Activated CD4-positive, alpha-beta T cell treated with anti-CD3 and anti-CD28 coated beads for 4 hours (primary cell): ENCODE results near the gene KIF16B.
A peak's percentile ranks its signal among the peaks of the same experiment; 100 is the strongest.

Source experiments
- DNase-seq, 2 donors: peaks; one replicate each; pipeline ENCODE4 v3.0.0-alpha.2; 2020

KIF16B gene

DNA sequence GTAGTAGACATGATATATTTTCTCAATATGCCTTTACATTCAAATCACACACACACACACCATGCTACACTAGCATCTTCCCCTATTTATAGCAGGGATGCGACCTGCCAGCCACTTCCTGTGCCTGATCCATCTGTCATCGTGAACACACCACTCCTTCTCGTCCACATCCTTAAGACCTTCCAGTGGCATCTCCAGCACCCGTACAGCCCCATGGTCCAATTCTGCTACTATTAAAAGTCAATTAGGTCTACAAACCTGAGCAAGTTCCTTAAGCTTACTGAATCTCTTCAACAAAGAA is 54.5 kb downstream of the KIF16B start:
- DNase-seq: no peak

DNA sequence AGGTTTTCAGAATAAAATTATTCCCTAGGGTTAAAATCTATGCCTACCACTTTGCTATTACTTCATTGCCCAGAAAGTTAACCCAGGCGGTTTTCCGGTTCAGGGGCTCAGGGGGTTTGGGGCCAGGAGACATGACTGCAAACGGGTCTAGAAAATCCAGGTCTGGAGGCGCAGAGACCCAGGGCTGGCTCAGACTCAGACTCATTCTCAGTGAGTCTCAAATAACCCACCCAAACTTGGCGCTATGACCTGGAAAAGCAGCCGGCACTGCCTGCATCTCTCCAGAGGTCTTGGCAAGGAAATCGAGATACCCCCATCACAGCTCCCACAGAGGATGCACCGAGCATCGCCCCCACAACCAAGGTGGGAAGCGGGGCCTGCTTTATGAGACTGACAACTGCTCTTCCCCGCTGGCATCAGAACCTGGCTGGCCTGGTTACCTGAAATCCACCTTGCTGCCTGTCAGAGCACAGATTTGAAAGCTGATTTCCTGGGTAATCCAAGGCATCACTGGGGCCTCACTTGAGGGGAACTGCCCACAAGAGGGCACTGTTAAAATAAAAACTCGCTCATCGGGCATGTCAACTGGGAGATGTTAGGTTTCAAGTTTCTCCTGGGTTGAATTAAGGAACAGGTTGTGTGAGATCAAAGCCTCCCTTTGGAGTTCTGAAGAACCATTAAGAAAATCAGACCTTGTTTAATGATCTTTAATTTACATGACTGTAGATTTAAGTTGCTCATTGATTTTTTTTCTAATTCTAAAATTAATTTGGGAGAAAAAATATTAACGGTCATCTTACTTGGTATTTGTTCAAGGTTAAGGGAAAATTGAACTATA is 55.1 kb downstream of the KIF16B start:
- peak in 1 of 2 donors; percentile 9 for DNase-seq

DNA sequence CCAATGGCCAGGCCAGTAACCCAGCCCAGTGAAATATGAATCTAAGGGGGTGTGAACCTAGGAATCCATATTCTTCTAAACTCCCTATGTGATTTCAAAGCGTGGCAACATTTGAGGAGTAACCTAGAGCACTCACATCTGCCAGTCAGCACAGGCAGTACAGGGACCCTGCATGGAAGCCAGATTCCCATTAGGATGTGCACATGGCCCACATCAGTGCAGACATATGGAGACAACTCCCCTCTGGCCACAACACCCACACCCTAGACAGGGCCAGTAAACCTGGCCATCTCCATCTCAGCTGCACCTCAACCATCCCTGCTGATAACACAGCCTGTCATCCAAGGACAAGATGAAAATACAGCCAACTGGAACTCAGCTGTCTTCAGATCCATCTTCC is 56.5 kb downstream of the KIF16B start:
- no peak for DNase-seq

DNA sequence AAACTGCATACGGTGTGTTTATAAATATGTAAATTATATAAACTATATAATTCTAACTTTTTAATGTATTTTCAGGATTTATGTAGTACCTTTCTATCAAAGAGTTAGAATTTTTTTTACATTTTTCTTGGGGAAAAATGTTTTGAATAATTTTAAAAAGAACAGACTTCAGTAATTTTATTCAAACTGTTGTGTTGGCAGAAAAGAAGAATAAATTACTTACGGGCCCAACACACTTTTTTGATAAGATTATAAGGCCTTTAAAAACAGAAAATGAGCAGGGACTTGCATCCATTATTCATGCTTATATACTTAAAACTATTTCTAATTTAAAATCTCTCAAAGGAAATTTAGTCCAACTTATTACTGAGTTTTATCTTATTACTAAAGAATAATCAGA is 58.2 kb downstream of the KIF16B start:
- no peak for DNase-seq

DNA sequence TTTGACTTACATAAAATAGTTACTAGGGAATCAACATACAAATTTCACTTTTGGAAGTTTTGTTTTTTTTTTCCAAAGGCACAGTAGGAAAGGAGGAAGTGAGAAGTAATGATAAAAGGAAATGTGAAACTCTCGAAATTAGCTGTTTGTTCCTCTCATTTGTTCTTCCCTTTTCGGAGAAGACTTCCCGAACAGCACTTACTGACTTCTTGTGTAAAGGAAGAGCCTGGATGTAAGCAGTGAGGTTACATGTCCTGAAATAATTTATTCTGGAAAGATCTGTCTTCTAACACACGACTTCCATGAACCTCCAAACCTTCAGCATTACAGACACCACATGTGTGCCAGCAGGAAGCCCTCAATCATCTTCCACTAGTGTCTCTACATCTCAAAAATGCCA is 59.1 kb downstream of the KIF16B start:
- no peak for DNase-seq

DNA sequence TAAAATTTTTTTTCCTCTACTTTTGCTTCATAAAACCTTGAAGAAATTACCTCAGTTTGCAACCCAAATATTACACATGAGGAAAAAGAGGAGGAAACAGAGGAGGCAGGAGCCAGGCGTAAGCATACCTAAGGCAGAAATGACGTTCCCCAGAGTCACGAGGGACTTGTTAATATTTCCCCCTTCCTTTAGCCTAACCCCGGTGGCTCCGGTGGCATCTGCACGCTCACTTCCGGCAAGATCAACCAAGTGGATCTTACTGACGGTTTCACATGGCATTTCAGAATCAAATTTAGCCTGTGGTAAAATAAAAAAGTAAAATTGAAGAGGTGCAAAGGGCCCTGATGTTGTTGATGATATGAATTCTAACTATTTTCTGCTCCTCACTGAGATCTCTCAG is 67.4 kb downstream of the KIF16B start:
- DNase-seq: no peak

DNA sequence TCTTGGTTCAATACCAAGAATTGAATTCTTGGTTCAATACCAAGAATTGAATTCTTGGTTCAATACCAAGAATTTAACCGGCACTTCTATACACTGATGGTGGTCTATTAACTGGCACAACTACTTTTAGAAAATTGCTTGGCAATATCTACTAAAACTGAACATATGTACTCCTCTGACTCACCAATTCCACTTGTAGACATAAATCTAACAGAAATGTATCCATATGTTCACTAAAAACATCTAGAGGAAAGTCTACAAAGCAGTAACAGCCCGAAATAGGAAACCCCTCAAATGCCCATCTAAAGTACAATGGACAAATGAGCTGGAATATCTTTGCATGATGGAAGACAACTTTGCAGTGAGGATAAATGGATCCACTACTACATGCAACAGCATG is 71.9 kb downstream of the KIF16B start:
- no peak for DNase-seq

DNA sequence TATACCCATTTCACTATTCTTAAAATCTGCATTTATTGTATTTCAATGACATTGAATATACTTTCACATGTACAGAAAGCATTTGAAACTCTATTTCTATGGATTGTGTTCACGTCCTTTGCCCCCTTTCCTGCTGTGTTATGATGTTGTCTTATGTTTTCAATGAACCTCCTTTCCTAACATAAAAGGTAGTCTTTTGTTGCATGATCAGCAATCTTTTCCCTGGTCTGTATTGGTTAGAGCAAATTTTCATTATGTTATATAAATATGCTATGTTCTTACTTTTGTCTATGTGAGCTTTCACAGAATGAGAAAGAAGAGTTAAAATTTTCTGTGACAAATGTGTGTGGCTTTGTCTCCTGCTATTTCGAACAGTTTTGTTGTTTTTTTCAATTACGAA is 73.1 kb downstream of the KIF16B start:
- no peak for DNase-seq

DNA sequence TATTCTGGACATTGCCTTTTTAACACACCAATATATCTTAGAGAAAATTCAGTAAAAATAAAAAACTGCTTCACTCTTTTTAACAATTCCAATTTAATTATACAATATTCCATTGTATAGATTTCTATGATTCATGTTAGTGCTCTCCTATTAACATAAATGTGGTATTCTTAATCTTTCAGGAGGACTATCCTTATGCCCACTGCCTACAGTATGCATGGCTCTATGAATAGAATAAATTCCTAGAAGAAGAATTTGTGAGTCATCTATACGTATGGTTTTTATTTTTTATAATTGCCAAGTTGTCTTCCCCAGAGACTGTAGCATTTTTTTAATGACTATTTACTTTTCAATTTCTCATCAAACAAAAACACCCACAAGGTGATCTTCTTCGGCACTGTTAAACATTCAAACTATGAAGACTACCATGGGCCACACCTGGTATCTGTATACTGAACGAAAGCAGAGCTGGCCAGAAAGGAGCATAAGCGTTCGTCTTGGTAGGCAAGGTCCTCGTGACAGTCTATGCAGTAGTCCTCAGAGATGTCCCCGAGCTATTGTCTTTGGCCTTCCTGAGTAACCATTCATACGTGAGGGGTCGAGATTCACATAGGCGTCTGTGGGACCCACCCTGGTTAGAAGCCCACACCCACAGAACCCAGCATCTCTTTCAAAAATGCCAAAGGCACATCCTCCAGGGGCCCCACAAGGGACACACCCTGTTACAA is 74.6 kb downstream of the KIF16B start:
- DNase-seq: no peak

DNA sequence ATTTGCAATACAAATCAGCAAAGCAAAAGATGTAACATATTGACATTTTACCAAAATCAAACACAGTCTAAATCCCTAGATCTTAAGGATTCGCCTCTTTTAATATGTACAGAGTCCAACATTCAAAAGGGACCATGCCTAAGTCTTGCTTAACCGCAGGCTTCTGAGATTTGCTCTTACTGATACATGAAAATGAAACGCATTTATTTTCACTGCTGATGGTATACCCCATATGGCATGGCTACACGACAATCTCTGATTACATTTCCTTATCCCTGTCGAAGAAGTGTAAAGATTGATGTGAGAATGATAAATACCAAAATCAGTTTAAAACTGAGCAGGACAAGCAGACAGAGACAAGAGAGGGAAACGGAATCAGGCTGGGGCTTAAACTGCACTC is 75.4 kb downstream of the KIF16B start:
- DNase-seq: no peak

DNA sequence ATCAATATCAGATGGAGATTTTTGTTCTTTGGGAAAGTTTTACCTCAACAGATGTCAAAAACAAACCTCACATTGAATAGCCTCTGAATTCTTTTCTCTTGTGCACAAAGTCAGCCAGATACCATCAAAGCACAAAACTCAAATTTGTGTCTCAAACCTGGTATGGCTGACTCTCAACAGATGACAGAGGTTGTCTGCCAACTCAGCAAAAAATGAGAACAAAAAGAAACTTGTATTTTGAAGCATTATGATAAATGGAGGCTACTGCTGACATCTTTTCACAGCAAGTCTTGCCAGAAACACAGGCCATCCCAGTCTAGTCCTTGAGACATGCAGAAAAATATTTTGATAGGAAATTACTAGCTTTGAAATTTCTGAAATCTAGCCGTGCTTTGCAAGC is 79.8 kb downstream of the KIF16B start:
- DNase-seq: no peak

DNA sequence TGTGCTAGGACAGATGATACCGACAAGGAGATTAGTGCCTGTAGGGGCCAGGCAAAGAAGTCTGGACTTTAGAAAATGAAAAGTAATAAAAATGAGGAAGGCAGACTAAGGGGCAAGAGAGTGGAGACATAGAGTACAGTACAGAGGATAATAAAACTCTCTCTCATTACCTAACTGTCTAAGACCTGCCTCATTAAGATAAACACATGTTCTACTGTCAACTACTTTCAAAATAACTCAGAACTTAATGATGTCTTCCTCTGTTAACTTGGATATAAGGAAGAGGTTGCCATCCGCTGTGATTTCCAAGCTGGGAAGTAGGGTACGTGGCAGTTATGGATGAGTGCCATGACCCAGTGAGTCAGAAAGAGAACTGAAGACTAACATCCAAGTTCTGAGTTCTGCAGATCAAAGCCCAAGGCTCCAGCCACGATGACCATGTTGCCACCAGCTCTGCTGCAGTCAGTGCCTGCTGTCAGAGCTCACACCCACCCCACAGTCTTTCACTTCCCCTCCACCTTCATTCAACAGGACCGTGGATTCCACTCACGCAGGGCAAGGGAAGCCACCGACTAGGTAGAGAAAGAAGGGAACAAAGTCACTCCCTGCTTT is 81.8 kb downstream of the KIF16B start:
- no peak for DNase-seq

DNA sequence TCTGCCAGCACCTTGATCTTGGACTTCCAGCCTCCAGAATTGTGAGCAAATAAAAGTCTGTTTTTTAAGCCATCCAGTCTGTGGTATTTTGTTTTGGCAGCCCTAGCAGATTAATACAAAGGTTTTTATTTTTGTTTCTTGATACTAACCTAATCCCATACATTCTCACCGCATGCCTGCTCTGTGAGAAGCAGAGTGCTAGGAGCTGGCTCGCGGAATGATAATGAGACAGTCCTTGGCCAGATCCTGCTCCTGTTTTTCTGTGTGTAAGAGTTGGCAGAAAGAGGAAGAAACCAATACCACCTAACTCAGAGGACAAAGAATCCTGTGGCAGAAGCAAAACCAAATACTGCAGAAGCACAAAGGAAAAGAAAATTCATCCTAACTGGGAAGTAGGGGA is 82.6 kb downstream of the KIF16B start:
- no peak for DNase-seq

DNA sequence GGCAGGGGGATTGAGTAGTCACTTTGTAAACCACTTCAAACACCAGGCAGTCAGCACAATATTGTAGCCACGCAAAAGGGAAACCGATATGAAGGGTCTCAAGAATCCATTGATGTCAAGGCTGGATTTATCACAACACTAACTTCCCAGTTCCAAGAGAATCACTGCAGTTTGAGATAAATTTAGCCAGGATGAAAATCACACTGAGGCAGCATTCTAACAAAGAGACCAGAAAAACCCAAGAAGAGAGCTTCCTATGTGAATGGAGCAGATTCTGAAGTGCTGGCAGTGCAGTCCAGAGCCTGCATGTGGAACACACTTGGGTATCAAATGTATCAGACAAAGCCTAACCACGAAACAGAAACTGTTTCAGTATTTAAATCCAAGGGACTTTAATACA is 84.6 kb downstream of the KIF16B start:
- no peak for DNase-seq

DNA sequence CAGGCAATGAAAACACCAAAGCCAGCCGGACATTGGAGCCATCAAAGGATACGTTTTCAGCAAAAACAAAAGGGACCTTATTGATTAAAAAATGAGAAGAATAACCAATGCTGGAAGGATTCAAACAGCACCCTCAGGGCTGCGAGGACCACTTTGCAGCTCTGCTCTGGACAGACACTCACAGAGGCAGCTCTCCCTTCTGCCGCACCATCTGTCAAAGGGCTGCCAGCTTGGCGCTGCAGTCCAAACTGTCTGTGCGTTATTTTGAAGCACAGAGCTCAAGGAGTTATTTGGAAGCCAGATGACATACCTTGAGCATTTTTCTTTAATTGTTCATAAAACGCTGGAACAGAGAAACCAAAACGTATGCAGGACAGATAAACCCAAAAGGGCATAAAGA is 85.2 kb downstream of the KIF16B start:
- no peak for DNase-seq

DNA sequence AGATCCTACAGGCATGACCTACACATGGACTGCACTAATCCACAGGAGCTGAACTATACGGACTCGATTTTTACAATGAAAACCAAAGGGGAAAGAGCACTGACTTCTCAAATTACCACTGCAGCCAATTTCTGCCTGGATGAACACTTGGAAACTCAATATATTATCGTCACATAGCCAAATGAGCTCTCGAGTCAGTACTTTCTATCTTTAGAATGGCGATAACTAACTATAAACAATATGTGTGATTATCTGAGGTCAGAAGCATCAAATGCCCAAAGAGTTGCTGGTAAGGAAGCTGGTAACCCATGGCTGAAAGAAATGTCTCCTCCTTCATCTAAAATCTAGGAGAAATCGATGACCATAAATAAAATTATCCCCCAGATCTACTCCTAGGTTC is 86.7 kb downstream of the KIF16B start:
- no peak for DNase-seq

DNA sequence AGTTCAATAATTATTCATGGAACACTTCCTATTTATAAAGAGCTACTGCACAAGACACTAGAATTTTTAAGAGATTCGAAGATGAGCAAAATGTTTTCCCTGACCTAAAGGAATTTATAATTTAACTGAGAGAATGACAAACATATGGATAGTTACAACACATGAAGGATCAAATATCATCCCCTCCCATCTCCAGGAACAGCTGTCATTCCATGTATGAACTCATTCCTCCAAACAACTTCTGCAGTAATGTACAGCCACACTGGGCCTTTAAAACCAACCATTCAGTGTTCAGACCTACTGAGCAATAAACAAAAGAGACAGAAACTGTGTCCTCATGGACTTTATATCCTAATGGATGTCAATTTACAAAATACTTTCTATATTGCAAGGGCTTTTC is 87.8 kb downstream of the KIF16B start:
- DNase-seq: no peak

DNA sequence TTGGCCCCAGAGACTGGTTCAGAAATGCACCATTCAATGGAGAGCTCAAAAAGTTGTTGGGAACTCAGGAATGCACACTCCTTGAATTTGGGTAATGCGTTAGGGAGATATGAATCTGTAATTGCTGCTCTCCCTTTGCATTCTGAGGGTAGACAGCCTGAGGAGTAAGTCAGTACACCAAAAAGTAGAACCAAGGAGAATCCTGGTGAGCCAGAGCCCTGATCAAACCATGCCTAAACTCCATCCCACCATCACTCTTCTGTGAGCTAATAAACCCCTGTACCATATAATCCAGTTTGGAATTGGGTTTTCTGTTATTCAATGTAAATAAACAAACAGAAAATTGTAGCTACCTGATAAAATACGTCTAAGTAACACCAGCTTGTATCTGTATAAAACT is 90.2 kb downstream of the KIF16B start:
- DNase-seq: no peak

DNA sequence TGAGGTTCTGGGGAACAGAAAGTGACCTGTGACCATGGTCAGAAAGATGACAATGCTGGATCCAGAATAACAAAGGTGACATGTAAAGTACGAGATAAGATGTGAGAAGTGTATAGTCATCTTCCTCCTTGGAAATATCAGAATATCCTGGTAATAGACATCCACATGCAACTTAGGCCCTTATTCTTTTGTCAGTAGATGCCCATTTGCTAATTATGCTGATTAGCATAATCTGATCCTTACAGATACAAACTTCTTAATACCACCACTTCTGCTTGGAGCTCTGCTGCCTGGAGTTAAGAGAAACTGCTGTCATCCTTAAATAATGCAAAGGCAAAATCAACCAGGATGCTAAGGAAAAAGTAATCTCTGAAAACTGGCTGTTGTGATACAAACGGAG is 91.3 kb downstream of the KIF16B start:
- no peak for DNase-seq

DNA sequence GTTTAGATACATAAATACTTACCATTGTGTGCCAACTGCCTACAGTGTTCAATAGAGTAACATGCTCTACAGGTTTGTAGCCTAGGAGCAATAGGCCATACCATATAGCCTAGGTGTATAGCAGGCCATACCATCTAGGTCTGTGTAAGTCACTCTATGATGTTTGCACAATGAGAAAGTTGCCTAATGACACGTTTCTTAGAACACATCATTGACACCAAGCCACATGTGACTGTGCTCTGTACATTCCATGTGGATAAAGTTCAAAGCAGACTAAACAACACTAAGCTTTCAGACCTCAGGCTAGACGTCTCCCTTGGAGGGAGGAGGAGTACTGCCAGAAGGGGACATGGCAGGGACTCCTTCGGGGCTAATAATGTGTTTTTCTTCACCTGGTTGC is 93.6 kb downstream of the KIF16B start:
- DNase-seq: no peak

DNA sequence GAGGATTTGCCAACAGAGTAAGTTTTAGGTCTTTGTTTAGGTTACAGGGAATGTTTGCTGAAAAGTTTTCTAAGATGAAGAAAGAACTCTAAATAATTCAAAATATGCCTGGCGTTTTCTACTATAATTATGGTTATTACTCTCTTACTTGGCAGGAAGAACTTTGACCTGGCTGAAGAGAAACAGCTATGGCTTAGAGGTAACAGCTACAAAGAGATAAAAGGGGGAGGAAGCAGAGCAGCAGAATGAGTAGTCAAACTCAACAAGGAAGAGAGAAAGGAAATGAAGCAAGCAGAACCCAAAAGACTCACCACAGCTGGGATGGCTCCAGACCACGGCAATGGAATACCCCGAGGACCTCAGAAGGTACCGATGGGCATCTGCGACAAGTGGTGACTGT is 95.6 kb downstream of the KIF16B start:
- no peak for DNase-seq

DNA sequence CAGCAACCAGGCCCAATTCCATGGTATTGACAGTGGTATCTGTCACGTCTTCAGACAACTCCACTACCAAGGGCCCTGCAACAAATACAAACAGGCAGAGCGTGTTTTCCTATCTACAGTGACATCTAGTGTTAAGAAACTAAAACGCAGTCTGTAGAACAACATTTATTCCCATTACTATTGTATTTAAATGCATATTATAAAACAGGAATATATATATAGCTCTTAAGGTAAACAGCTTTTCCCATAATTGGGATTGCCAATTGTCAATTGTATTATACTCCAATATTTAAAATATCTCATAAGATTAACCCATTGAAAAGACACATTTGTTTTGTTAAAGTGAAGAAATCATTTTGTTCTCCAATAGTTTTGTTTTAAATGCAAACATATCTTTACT is 97.2 kb downstream of the KIF16B start:
- DNase-seq: no peak

DNA sequence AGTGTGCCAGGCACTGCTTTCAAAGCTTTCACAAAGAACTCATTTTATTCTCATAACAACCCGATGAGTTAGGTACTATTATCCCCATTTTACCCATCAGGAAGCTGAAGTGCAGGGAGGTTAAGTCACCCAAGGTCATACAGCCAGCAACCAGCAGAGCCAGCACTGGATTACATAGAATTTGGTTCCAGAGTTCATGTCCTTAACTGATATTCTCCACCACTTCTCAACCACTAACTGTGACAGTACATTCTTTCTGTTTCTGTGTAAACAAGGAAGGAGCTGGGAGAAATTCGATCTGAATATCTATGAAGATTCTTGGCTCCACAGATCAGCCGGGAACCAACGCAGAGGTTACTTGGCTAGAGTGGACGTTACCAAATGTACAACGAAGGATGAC is 98.0 kb downstream of the KIF16B start:
- no peak for DNase-seq

DNA sequence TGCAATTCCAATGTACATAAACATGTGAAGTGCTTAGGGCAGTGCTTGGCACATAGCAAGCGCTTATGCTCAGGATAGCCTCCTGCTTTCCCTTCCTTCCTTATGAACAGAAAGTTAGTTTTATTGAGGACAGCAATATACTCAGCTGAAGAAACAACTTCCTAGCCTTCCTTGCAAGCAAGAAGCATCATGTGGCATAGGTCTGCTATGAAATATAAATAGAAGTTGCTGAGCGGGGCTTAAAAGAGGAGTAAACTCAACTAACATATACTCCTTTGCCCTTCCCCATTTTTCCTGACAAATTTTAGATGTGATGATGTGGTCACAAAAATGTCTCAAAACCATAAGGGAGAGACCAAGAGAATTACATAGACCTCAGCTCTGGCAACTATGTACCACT is 98.9 kb downstream of the KIF16B start:
- DNase-seq: no peak
